Measurements from ENCODE around the gene TGFB1. TPM values are rescaled to one million over a fixed set of nuclear protein-coding genes. Genes with fewer than 3 reads are reported as not detected.

TGFB1 gene
- total and polyA plus RNA-seq, 2 of the 13 experiments (the other 11 are each of a cell fraction or from before 2014, with no cell fraction given): 4.1 to 5.4 TPM

GRCh38 chr19:41355802-41356201 lies 2.1 kb upstream of the TGFB1 start:
- BruUV-seq (replicated peaks): no TSS peak
- Histone ChIP-seq H4K20me1 (ENCODE audit: insufficient read depth, low read length) (peaks cover 6% of the 10 kb centered on the region; the same call in 1 of the 2 replicates), H2AFZ (ENCODE audit: low read length) (no peak overlapping the region), H3K36me3 (replicated peaks in 1 of 2; ENCODE audit: control insufficient read depth in 1 of 2, insufficient read depth in 2 of 2, low read length in 2 of 2) (no peaks in the 10 kb centered on the region), H3K79me2 (ENCODE audit: insufficient read depth, low read length) (peaks cover 23% of the 10 kb centered on the region), H3K9ac (ENCODE audit: insufficient read depth, low read depth, low read length) (no peak overlapping the region), H3K4me2 (ENCODE audit: low read depth, low read length) (no peak overlapping the region), H3K27ac (ENCODE audit: extremely low read length, insufficient read depth, low read length) (no peak overlapping the region), H3K4me1 (ENCODE audit: insufficient read depth, low read length) (peaks cover 13% of the 10 kb centered on the region), H3K27me3 (ENCODE audit: control insufficient read depth in 1 of 2, insufficient read depth in 2 of 2, low read length in 2 of 2) (no peaks in the 10 kb centered on the region; a peak in 2 of 5 replicates), H3K9me3 (ENCODE audit: low read length) (no peaks in the 10 kb centered on the region), H3K4me3 (replicated peaks in 1 of 3; ENCODE audit: insufficient read depth in 1 of 3, low read depth in 2 of 3, low read length in 3 of 3) (no peak overlapping the region)
- intact Hi-C loops (cut with micrococcal nuclease; ENCODE audit: unreplicated experiment) (no loop called here), in situ Hi-C loops (cut with HindIII; ENCODE audit: extremely low pct_ligation_motif_present, low pct_unique_long_range_greater_than_20kb) (no loop called here)
- CTCF ChIA-PET (ENCODE audit: low intra/inter-chr PET ratio, low total read pairs): no interaction called here
- TF ChIP-seq YEATS2 (CRISPR knock-in tag; IDR thresholded peaks at IDR 0.05; ENCODE audit: borderline replicate concordance) (no peak), RXRB (CRISPR knock-in tag; IDR thresholded peaks at IDR 0.05; ENCODE audit: borderline replicate concordance) (no peak), AKNA (CRISPR knock-in tag; IDR thresholded peaks at IDR 0.05; ENCODE audit: borderline replicate concordance) (no peak), NFATC3 (CRISPR knock-in tag; IDR thresholded peaks at IDR 0.05) (no peak), ZFP82 (CRISPR knock-in tag; IDR thresholded peaks at IDR 0.05; ENCODE audit: borderline replicate concordance) (no peak), ZNF639 (CRISPR knock-in tag; conservative IDR thresholded peaks at IDR 0.05) (no peak)
- ATAC-seq (no peak), FAIRE-seq (no peak), DNase-seq (ENCODE audit: low spot score) (no peak)
- 93% methylated on average over 3 of the region's 3 CpGs for WGBS (ENCODE audit: low lambda C conversion rate)
- POLR2A ChIA-PET: interaction anchor here (0.7 to 2.4 kb wide), 4 partner anchors 8 to 37 kb away, joined by 3 to 13 read pairs (median 5); partner anchors contain the start of gene B9D2

All from HepG2 (cell line).